Naive B cell (primary cell): ENCODE measurements around the gene MYO1C. TPM values are rescaled to one million over a fixed set of nuclear protein-coding genes. Genes with fewer than 3 reads are reported as not detected.
"Not testable (repeated sequence)": the region's sequence is repeated elsewhere in the genome, so short reads cannot be mapped to it uniquely, and the experiment has no call there.

ENCODE experiments used
- ATAC-seq, 2 donors: fragments of 150-1000 bp; cut with Tn5 transposase; 2 replicates each; pipeline ENCODE4 v1.10.0; 2021; ENCODE audit warnings: low read depth in 2 of 2, mild to moderate bottlenecking in 2 of 2, moderate library complexity in 2 of 2
- DNase-seq: peaks from one replicate; pipeline ENCODE4 v3.0.0; 2022
- H3K27ac Mint-ChIP-seq, 6 donors: one replicate each; pipeline ENCODE4 v1.8.0; 2020 to 2022; ENCODE audit warnings: mild to moderate bottlenecking in 6 of 6, mixed read lengths in 6 of 6, moderate library complexity in 5 of 6, inconsistent platforms in 2 of 6
- H3K27me3 Mint-ChIP-seq, 3 donors: one replicate each; pipeline ENCODE4 v1.8.0; 2021 to 2022; ENCODE audit warnings: mixed read lengths in 3 of 3, mild to moderate bottlenecking in 1 of 3
- H3K36me3 Mint-ChIP-seq, 2 donors: one replicate each; pipeline ENCODE4 v1.8.0; 2020 to 2022; ENCODE audit warnings: mixed read lengths in 2 of 2, inconsistent platforms in 1 of 2, mild to moderate bottlenecking in 1 of 2
- H3K4me1 Mint-ChIP-seq, 3 donors: one replicate each; pipeline ENCODE4 v1.8.0; 2020 to 2022; ENCODE audit warnings: mixed read lengths in 3 of 3, inconsistent platforms in 1 of 3, mild to moderate bottlenecking in 1 of 3, moderate library complexity in 1 of 3
- H3K4me3 Mint-ChIP-seq, 8 donors: one replicate each; pipeline ENCODE4 v1.8.0; 2020 to 2022; ENCODE audit warnings: mild to moderate bottlenecking in 8 of 8, mixed read lengths in 8 of 8, moderate library complexity in 8 of 8, inconsistent platforms in 2 of 8
- H3K9me3 Mint-ChIP-seq, 7 donors: one replicate each; pipeline ENCODE4 v1.8.0; 2020 to 2022; ENCODE audit warnings: mixed read lengths in 7 of 7, mild to moderate bottlenecking in 5 of 7, inconsistent platforms in 2 of 7, moderate library complexity in 1 of 7
- polyA plus RNA-seq, 6 donors: library from polyadenylated mRNA; unstranded; fragments of 300-500 nt; fragmentation: Illumina TruSeq; gene quantifications; one replicate each; pipeline ENCODE4 v1.2.3, GENCODE V29; 2021; ENCODE audit warnings: low read depth in 6 of 6

The MYO1C gene
- polyA plus RNA-seq, 6 donors from 2014 or later = 12.0 to 32.5 (median 21.4) TPM

GRCh38 chr17:1518410-1518809, 25.9 kb upstream of the MYO1C start:
- Mint-ChIP-seq H3K4me1 (peaks cover 10 to 35% (median 13%) of the 10 kb centered on the region in 3 donors), H3K27ac (peak overlapping the region in 2 of 6 donors; percentile 37 to 39)
- no peak for ATAC-seq

GRCh38 chr17:1516388-1517161, 24.1 kb upstream of the MYO1C start, which contains the start of gene INPP5K:
INPP5K (minus strand) TSS chr17:1516612; CDS start chr17:1516499, 113 bp downstream.
- H3K4me3 Mint-ChIP-seq = peak within 1 kb of the TSS; percentile 80 to 97 (median 93)
- H3K36me3 Mint-ChIP-seq = peaks cover 0 to 4% of the 10 kb centered on the region in 2 donors
- H3K27me3 Mint-ChIP-seq = no peaks in the 10 kb centered on the region
- ATAC-seq (peak; percentile 85 to 87), DNase-seq (peak; percentile 98)
- no peaks in the 10 kb centered on the region for H3K9me3 Mint-ChIP-seq
- H3K4me1 Mint-ChIP-seq = peaks cover 10 to 37% (median 13%) of the 10 kb centered on the region in 3 donors
- H3K27ac Mint-ChIP-seq = peak within 1 kb of the TSS; percentile 86 to 99 (median 96)

More at GRCh38 chr17:1518410-1518809, 25.9 kb upstream of the MYO1C start:
- Mint-ChIP-seq H3K9me3 (no peaks in the 10 kb centered on the region), H3K4me3 (peak overlapping the region; percentile 44 to 97 (median 81)), H3K36me3 (no peaks in the 10 kb centered on the region), H3K27me3 (no peaks in the 10 kb centered on the region)
- no peak for DNase-seq

- H3K9me3 Mint-ChIP-seq = no peaks in the 10 kb centered on the region
- H3K27me3 Mint-ChIP-seq = no peaks in the 10 kb centered on the region
- peaks cover 0 to 4% of the 10 kb centered on the region in 2 donors for H3K36me3 Mint-ChIP-seq
- peak; percentile 67 for DNase-seq
- H3K4me1 Mint-ChIP-seq = peaks cover 10 to 40% (median 13%) of the 10 kb centered on the region in 3 donors
- H3K27ac Mint-ChIP-seq = peak overlapping the region; percentile 86 to 99 (median 96)
- H3K4me3 Mint-ChIP-seq = peak overlapping the region; percentile 80 to 97 (median 93)
- ATAC-seq = peak; percentile 32 to 34
Measured at GRCh38 chr17:1515640-1516387, 23.3 kb upstream of the MYO1C start.

- H3K4me3 Mint-ChIP-seq = peak overlapping the region in 1 of 8 donors; percentile 18
- peaks cover 13 to 34% (median 14%) of the 10 kb centered on the region in 3 donors for H3K4me1 Mint-ChIP-seq
- H3K27me3 Mint-ChIP-seq = no peaks in the 10 kb centered on the region
- no peak for ATAC-seq
- H3K27ac Mint-ChIP-seq = peak overlapping the region in 1 of 6 donors; percentile 47
- peaks cover 0 to 11% of the 10 kb centered on the region in 2 donors for H3K36me3 Mint-ChIP-seq
- no peak for DNase-seq
- H3K9me3 Mint-ChIP-seq = no peaks in the 10 kb centered on the region
Measured at GRCh38 chr17:1512351-1512750, 19.9 kb upstream of the MYO1C start.

- DNase-seq = no peak
- H3K36me3 Mint-ChIP-seq = peaks cover 0 to 11% of the 10 kb centered on the region in 2 donors
- no peaks in the 10 kb centered on the region for H3K27me3 Mint-ChIP-seq
- peaks cover 13 to 34% (median 14%) of the 10 kb centered on the region in 3 donors for H3K4me1 Mint-ChIP-seq
- no peak for ATAC-seq
- no peaks in the 10 kb centered on the region for H3K9me3 Mint-ChIP-seq
- peak overlapping the region in 1 of 8 donors; percentile 29 for H3K4me3 Mint-ChIP-seq
- no peak overlapping the region for H3K27ac Mint-ChIP-seq
Measured at GRCh38 chr17:1511756-1512321, 19.4 kb upstream of the MYO1C start.

- peaks cover 0 to 11% of the 10 kb centered on the region in 2 donors for H3K36me3 Mint-ChIP-seq
- no peak overlapping the region for H3K27ac Mint-ChIP-seq
- DNase-seq (no peak), ATAC-seq (no peak)
- H3K4me3 Mint-ChIP-seq = peak overlapping the region in 1 of 8 donors; percentile 47
- H3K9me3 Mint-ChIP-seq = no peaks in the 10 kb centered on the region
- H3K27me3 Mint-ChIP-seq = no peaks in the 10 kb centered on the region
- peaks cover 13 to 34% (median 14%) of the 10 kb centered on the region in 3 donors for H3K4me1 Mint-ChIP-seq
Measured at GRCh38 chr17:1511290-1511689, 18.8 kb upstream of the MYO1C start.

- DNase-seq = no peak
- H3K27me3 Mint-ChIP-seq = no peaks in the 10 kb centered on the region
- ATAC-seq = no peak
- H3K36me3 Mint-ChIP-seq = peaks cover 7 to 11% of the 10 kb centered on the region in 2 donors
- H3K4me3 Mint-ChIP-seq = no peak overlapping the region
- peak overlapping the region in 1 of 6 donors; percentile 22 for H3K27ac Mint-ChIP-seq
- no peaks in the 10 kb centered on the region for H3K9me3 Mint-ChIP-seq
- peaks cover 4 to 19% (median 8%) of the 10 kb centered on the region in 3 donors for H3K4me1 Mint-ChIP-seq
Measured at GRCh38 chr17:1509290-1509881, 16.9 kb upstream of the MYO1C start.

GRCh38 chr17:1508709-1509108, 16.2 kb upstream of the MYO1C start:
- DNase-seq, H3K27me3 Mint-ChIP-seq, ATAC-seq, H3K4me3 Mint-ChIP-seq, H3K9me3 Mint-ChIP-seq: not testable (repeated sequence)
- peaks cover 4 to 16% (median 10%) of the 10 kb centered on the region in 3 donors for H3K4me1 Mint-ChIP-seq
- peak overlapping the region in 1 of 6 donors; percentile 56 for H3K27ac Mint-ChIP-seq
- H3K36me3 Mint-ChIP-seq = peaks cover 14 to 17% of the 10 kb centered on the region in 2 donors

GRCh38 chr17:1506649-1507267, 14.3 kb upstream of the MYO1C start:
- Mint-ChIP-seq H3K27me3 (no peaks in the 10 kb centered on the region), H3K9me3 (no peaks in the 10 kb centered on the region), H3K4me3 (no peak overlapping the region), H3K27ac (peak overlapping the region in 1 of 6 donors; percentile 51), H3K36me3 (peaks cover 14 to 15% of the 10 kb centered on the region in 2 donors), H3K4me1 (peaks cover 4 to 10% (median 8%) of the 10 kb centered on the region in 3 donors)
- ATAC-seq (no peak), DNase-seq (no peak)

GRCh38 chr17:1505586-1505985, 13.1 kb upstream of the MYO1C start:
- no peak overlapping the region for H3K27ac Mint-ChIP-seq
- H3K4me1 Mint-ChIP-seq = peaks cover 4 to 8% (median 6%) of the 10 kb centered on the region in 3 donors
- no peaks in the 10 kb centered on the region for H3K9me3 Mint-ChIP-seq
- ATAC-seq = no peak
- H3K36me3 Mint-ChIP-seq = peaks cover 14 to 15% of the 10 kb centered on the region in 2 donors
- DNase-seq = no peak
- H3K27me3 Mint-ChIP-seq = no peaks in the 10 kb centered on the region
- peak overlapping the region in 1 of 8 donors; percentile 2 for H3K4me3 Mint-ChIP-seq

GRCh38 chr17:1504866-1505265, 12.4 kb upstream of the MYO1C start:
- Mint-ChIP-seq H3K4me1 (peaks cover 4 to 8% (median 6%) of the 10 kb centered on the region in 3 donors), H3K36me3 (peaks cover 12 to 14% of the 10 kb centered on the region in 2 donors)

GRCh38 chr17:1503699-1504098, 11.2 kb upstream of the MYO1C start:
- no peak for DNase-seq
- Mint-ChIP-seq H3K4me3 (no peak overlapping the region), H3K9me3 (no peaks in the 10 kb centered on the region), H3K36me3 (peaks cover 7 to 14% of the 10 kb centered on the region in 2 donors), H3K4me1 (peaks cover 0 to 8% (median 0%) of the 10 kb centered on the region in 3 donors), H3K27ac (peak overlapping the region in 2 of 6 donors; percentile 9 to 71), H3K27me3 (no peaks in the 10 kb centered on the region)
- no peak for ATAC-seq

More at GRCh38 chr17:1504866-1505265, 12.4 kb upstream of the MYO1C start:
- Mint-ChIP-seq H3K27ac (peak overlapping the region in 1 of 6 donors; percentile 42), H3K27me3 (no peaks in the 10 kb centered on the region), H3K9me3 (no peaks in the 10 kb centered on the region), H3K4me3 (no peak overlapping the region)
- DNase-seq (no peak), ATAC-seq (no peak)
